ENCODE results near the gene SVEP1. TPM values are rescaled to one million over a fixed set of nuclear protein-coding genes. Genes with fewer than 3 reads are reported as not detected.
A peak's percentile ranks its signal among the peaks of the same experiment; 100 is the strongest.

Gene SVEP1
- total and polyA plus RNA-seq, 2 donors (not counting 1 experiment from before 2014, with no cell fraction given): not detected

GRCh38 chr9:110623462-110624025, 44.0 kb upstream of the SVEP1 start:
- Histone ChIP-seq H3K79me2 (ENCODE audit: control insufficient read depth, insufficient read depth, low read length) (no peaks in the 10 kb centered on the region), H3K36me3 (replicated peaks in 1 of 2; ENCODE audit: control extremely low read depth in 1 of 2, control insufficient read depth in 1 of 2, extremely low read depth in 1 of 2, insufficient read depth in 2 of 2, low read length in 1 of 2) (no peaks in the 10 kb centered on the region), H3K4me3 (ENCODE audit: control extremely low read depth in 1 of 5, extremely low read depth in 1 of 5, insufficient read depth in 1 of 5, low read depth in 2 of 5, low read length in 4 of 5) (no peak overlapping the region), H3K4me1 (ENCODE audit: control insufficient read depth in 2 of 2, insufficient read depth in 2 of 2, low read length in 2 of 2) (no peaks in the 10 kb centered on the region), H2AFZ (ENCODE audit: insufficient read depth, low read depth, low read length, poor library complexity, severe bottlenecking) (no peak overlapping the region), H3K4me2 (replicated peaks; ENCODE audit: low read depth, low read length, poor library complexity, severe bottlenecking) (no peak overlapping the region), H3K27ac (ENCODE audit: low read length in 2 of 2) (no peak overlapping the region), H3K27me3 (replicated peaks in 1 of 4; ENCODE audit: control extremely low read depth in 1 of 4, control insufficient read depth in 3 of 4, insufficient read depth in 4 of 4, low read length in 3 of 4) (peaks cover 0 to 4% (median 0%) of the 10 kb centered on the region in 4 experiments), H3K9ac (ENCODE audit: low read length) (no peak overlapping the region), H3K9me3 (ENCODE audit: control extremely low read depth in 1 of 3, control insufficient read depth in 2 of 3, insufficient read depth in 1 of 3, low read length in 2 of 3) (no peaks in the 10 kb centered on the region), H4K20me1 (ENCODE audit: control insufficient read depth, insufficient read depth, low read length, poor library complexity, severe bottlenecking) (no peaks in the 10 kb centered on the region)
- no peaks in the 10 kb centered on the region for H3K4me1 Mint-ChIP-seq
- H3K27ac Mint-ChIP-seq: no peak overlapping the region
- ChIA-PET POLR2A (no interaction called here), CTCF (interaction anchor here (0.6 to 2.0 kb wide), 5 partner anchors 12 to 1049 kb away, joined by 4 to 12 read pairs (median 9); no protein-coding TSS in a partner anchor)
- H3K27me3 Mint-ChIP-seq: no peaks in the 10 kb centered on the region
- no peaks in the 10 kb centered on the region for H3K9me3 Mint-ChIP-seq (ENCODE audit: insufficient read depth)
- peak; percentile 47 for DNase-seq
- H3K4me3 Mint-ChIP-seq: no peak overlapping the region
- no peak for ATAC-seq (ENCODE audit: low read depth)
- no peak for TF ChIP-seq EZH2 (IDR thresholded peaks at IDR 0.05; ENCODE audit: borderline replicate concordance, insufficient read depth, low read depth, low read length, poor library complexity, severe bottlenecking)
- TF ChIP-seq CTCF (IDR thresholded peaks at IDR 0.05): peak; percentile 85
- WGBS (ENCODE audit: insufficient coverage): no CpG with 5 or more reads among the region's 3 CpGs
- intact Hi-C loops (cut with micrococcal nuclease): no loop called here

DNA sequence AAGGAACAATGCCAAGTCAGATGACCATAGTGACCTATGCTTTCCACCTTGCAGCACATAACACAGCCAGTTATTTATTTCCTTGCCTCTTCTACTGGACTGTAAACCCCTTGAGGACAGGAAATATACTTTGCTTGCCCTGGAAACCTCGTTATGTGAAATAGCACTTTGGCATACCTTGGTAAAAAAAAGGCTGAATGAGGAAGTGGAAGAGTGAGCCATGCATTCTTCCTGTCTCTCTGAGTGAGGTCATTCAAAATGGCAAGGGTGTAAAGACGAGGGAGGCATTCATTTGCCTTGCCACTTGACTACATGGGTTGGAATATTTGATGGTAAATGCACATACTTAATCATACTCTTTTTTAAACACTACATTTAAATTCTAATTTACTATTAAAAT, 42.8 kb upstream of the SVEP1 start:
- H3K79me2 ChIP-seq (ENCODE audit: control insufficient read depth, insufficient read depth, low read length): no peaks in the 10 kb centered on the region
- no peak overlapping the region for H3K4me2 ChIP-seq (replicated peaks; ENCODE audit: low read depth, low read length, poor library complexity, severe bottlenecking)
- H3K27ac Mint-ChIP-seq: no peak overlapping the region
- WGBS (ENCODE audit: insufficient coverage): 63% methylated on average over 1 of the region's 2 CpGs
- no peak for DNase-seq
- H4K20me1 ChIP-seq (ENCODE audit: control insufficient read depth, insufficient read depth, low read length, poor library complexity, severe bottlenecking): no peaks in the 10 kb centered on the region
- no peaks in the 10 kb centered on the region for H3K27me3 Mint-ChIP-seq
- no peaks in the 10 kb centered on the region for H3K4me1 ChIP-seq (ENCODE audit: control insufficient read depth in 2 of 2, insufficient read depth in 2 of 2, low read length in 2 of 2)
- no peaks in the 10 kb centered on the region for H3K9me3 ChIP-seq (ENCODE audit: control extremely low read depth in 1 of 3, control insufficient read depth in 2 of 3, insufficient read depth in 1 of 3, low read length in 2 of 3)
- H3K4me3 Mint-ChIP-seq: no peak overlapping the region
- no peak overlapping the region for H3K27ac ChIP-seq (ENCODE audit: low read length in 2 of 2)
- POLR2A ChIA-PET: no interaction called here
- CTCF ChIA-PET: interaction anchor here (1.8 to 2.0 kb wide), 2 partner anchors 11 to 439 kb away, joined by 9 to 12 read pairs; no protein-coding TSS in a partner anchor
- no peak overlapping the region for H2AFZ ChIP-seq (ENCODE audit: insufficient read depth, low read depth, low read length, poor library complexity, severe bottlenecking)
- no peak for TF ChIP-seq EZH2 (IDR thresholded peaks at IDR 0.05; ENCODE audit: borderline replicate concordance, insufficient read depth, low read depth, low read length, poor library complexity, severe bottlenecking)
- no peak for TF ChIP-seq CTCF (IDR thresholded peaks at IDR 0.05)
- intact Hi-C loops (cut with micrococcal nuclease): no loop called here
- H3K27me3 ChIP-seq (replicated peaks in 1 of 4; ENCODE audit: control extremely low read depth in 1 of 4, control insufficient read depth in 3 of 4, insufficient read depth in 4 of 4, low read length in 3 of 4): peaks cover 0 to 4% (median 0%) of the 10 kb centered on the region in 4 experiments
- no peaks in the 10 kb centered on the region for H3K4me1 Mint-ChIP-seq
- no peak overlapping the region for H3K9ac ChIP-seq (ENCODE audit: low read length)
- no peaks in the 10 kb centered on the region for H3K9me3 Mint-ChIP-seq (ENCODE audit: insufficient read depth)
- no peaks in the 10 kb centered on the region for H3K36me3 ChIP-seq (replicated peaks in 1 of 2; ENCODE audit: control extremely low read depth in 1 of 2, control insufficient read depth in 1 of 2, extremely low read depth in 1 of 2, insufficient read depth in 2 of 2, low read length in 1 of 2)
- H3K4me3 ChIP-seq (ENCODE audit: control extremely low read depth in 1 of 5, extremely low read depth in 1 of 5, insufficient read depth in 1 of 5, low read depth in 2 of 5, low read length in 4 of 5): no peak overlapping the region
- ATAC-seq (ENCODE audit: low read depth): no peak

Data from B cell (primary cell).